Heart left ventricle (tissue), 16 donors: ENCODE measurements around the gene ACVRL1. TPM values are rescaled to one million over a fixed set of nuclear protein-coding genes. Genes with fewer than 3 reads are reported as not detected.

Experiments
- ATAC-seq, 4 donors: fragments of 200-7000 bp; cut with Tn5 transposase; one replicate each; pipeline ENCODE4 v1.9.1; 2020 to 2022; ENCODE audit warnings: moderate library complexity in 4 of 4, mild to moderate bottlenecking in 3 of 4, moderate number of reproducible peaks in 1 of 4
- DNase-seq, 5 donors: peaks; one replicate each; pipeline ENCODE4 v3.0.0-alpha.2; 2020
- H3K27ac ChIP-seq, 12 donors: fragments of 200-600 bp; sonication (generic) in 4 of 12; one replicate each; pipeline versions ENCODE4 v1.5.0 to v1.8.0; 2016 to 2022; ENCODE audit warnings: mild to moderate bottlenecking in 2 of 12
- H3K27me3 ChIP-seq, 9 donors: fragments of 200-600 bp; sonication (generic) in 2 of 9; one replicate each; pipeline versions ENCODE4 v1.5.1 to v1.8.0; 2016 to 2022; ENCODE audit warnings: mild to moderate bottlenecking in 3 of 9
- H3K36me3 ChIP-seq, 9 donors: fragments of 200-600 bp; sonication (generic) in 2 of 9; one replicate each; pipeline versions ENCODE4 v1.5.0 to v1.8.0; 2018 to 2022; ENCODE audit warnings: mild to moderate bottlenecking in 2 of 9
- H3K4me1 ChIP-seq, 12 donors: fragments of 200-600 bp; sonication (generic) in 4 of 12; one replicate each; pipeline versions ENCODE4 v1.5.0 to v1.8.0; 2016 to 2022; ENCODE audit warnings: mild to moderate bottlenecking in 3 of 12
- H3K4me3 ChIP-seq, 12 donors: fragments of 200-600 bp; sonication (generic) in 4 of 12; one replicate each; pipeline versions ENCODE4 v1.5.0 to v1.8.0; 2017 to 2022; ENCODE audit warnings: mild to moderate bottlenecking in 9 of 12, moderate library complexity in 4 of 12
- H3K9me3 ChIP-seq, 12 donors: fragments of 200-600 bp; sonication (generic) in 4 of 12; one replicate each; pipeline versions ENCODE4 v1.5.0 to v1.8.0; 2016 to 2022; ENCODE audit warnings: mild to moderate bottlenecking in 1 of 12
- POLR2A ChIP-seq, 2 donors: fragments of 450-650 bp; IDR thresholded peaks; one replicate each; pipeline ENCODE4 v1.6.1; 2017; ENCODE audit warnings: antibody characterized with exemption in 2 of 2, mild to moderate bottlenecking in 2 of 2, moderate library complexity in 2 of 2
- WGBS, 4 donors: extraction: QIAGEN DNeasy Blood & Tissue Kit in 2 of 4; methylation state at CpG; one replicate each; pipeline versions ENCODE4 v1.1.5 to v1.1.7; 2013 to 2018; 5-methylcytosine and 5-hydroxymethylcytosine counted together
- intact Hi-C, 10 donors: fragments of 100-400 bp; cut with DNase I; formaldehyde crosslinking; loops; one replicate each; pipeline versions ENCODE4 v1.11.1 to v1.14.2; 2022
- polyA plus RNA-seq, 2 donors: library from polyadenylated mRNA; stranded (reverse); fragments of 200-250 nt; gene quantifications; one replicate each; pipeline ENCODE4 v1.2.3, GENCODE V29; 2013
- total RNA-seq, 9 donors: library from RNA; depleted of rRNA in 2 of 9; stranded (reverse); fragments of >200 nt in 2 of 9; fragmentation: NEBNext Ultra II Directional in 3 of 9; extraction: Animal tissue kit (Norgen Biotek cat#: 25700) in 3 of 9; gene quantifications; one replicate each; pipeline versions ENCODE4 v1.1.0 to v1.2.4, GENCODE V29; 2016 to 2023
- TF ChIP-seq, protein P1 (sequence below), 12 donors: fragments of 200-600 bp; sonication (generic) in 4 of 12; IDR thresholded peaks; one replicate each; pipeline versions ENCODE4 v1.5.0 to v1.8.0; 2018 to 2022; ENCODE audit warnings: antibody characterized with exemption in 12 of 12, mild to moderate bottlenecking in 5 of 12
- donor health status: ischemic (EF 13 %, LVEDD 7.1; RV severe dilation, severe dysfunction).
- donor health status: healthy with polysubstance abuse.
- donor health status: DM: no; HTN: yes; CAD: no.
- donor health status: DM: no; HTN: no; CAD: no.
- donor health status: ischemic (EF 25% LVEDD 6.9; RV normal size, moderate dysfunction).
- donor health status: ischemic (EF 25% LVEDD 5.7; RV mildly dilated, moderate dysfunction).
- donor health status: healthy.
- donor health status: DM: yes; HTN: yes; CAD: no.
- donor health status: ischemic (EF 35%, LVEDD 5.7; RV mildly dilated, moderate dysfunction).
- donor health status: nonischemic (EF 11% LVEDD 7.7; RV severe dilation, severe dysfunction).
- donor health status: DM: yes; HTN: yes; CAD: no.
- donor health status: PGD.
- donor health status: ischemic (EF 29% LVEDD 5.4; RV normal size, mild dysfunction).
- donor health status: nonischemic (EF 23%, LVEDD 6.1; RV moderate dilation, normal function).

ACVRL1 gene
- total and polyA plus RNA-seq, 11 donors: 20.5 to 116 (median 33.4) TPM

DNA sequence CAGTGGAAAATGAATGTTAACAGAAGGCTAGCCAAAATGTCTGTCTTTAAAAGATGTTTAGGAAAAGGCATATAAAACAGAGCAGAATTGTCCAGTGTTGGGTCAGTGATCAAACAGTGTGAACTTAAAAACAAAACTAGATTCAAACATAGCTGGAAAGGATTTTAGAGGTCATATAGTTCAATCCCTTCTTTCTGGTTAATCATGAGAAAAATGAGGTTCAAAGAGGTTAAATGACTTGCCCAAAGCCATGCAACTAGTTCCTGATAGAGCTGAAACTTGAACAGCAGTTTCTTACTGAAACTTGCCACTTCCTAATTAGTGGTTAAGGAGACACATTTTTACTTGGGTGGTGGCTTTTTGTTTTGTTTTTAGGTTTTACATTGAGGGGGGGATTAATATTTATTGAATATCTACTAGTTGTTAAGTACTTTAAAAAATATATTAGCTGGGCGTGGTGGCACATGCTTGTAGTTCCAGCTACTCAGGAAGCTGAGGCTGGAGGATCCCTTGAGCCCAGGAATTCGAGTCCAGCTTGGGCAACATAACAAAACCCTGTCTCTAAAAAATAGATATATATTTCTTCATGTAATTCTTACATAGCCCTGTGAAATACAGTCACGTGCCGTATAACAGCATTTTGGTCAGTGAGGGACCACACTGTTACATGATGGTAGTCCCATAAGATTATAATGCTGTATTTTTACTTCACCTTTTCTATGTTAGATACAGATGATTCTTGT lies 64.5 kb downstream of the ACVRL1 start:
- TF ChIP-seq, protein P1, sequence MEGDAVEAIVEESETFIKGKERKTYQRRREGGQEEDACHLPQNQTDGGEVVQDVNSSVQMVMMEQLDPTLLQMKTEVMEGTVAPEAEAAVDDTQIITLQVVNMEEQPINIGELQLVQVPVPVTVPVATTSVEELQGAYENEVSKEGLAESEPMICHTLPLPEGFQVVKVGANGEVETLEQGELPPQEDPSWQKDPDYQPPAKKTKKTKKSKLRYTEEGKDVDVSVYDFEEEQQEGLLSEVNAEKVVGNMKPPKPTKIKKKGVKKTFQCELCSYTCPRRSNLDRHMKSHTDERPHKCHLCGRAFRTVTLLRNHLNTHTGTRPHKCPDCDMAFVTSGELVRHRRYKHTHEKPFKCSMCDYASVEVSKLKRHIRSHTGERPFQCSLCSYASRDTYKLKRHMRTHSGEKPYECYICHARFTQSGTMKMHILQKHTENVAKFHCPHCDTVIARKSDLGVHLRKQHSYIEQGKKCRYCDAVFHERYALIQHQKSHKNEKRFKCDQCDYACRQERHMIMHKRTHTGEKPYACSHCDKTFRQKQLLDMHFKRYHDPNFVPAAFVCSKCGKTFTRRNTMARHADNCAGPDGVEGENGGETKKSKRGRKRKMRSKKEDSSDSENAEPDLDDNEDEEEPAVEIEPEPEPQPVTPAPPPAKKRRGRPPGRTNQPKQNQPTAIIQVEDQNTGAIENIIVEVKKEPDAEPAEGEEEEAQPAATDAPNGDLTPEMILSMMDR (IDR thresholded peaks at IDR 0.05): no peak
- TF ChIP-seq POLR2A (IDR thresholded peaks at IDR 0.05): no peak
- peaks cover 7 to 70% (median 32%) of the 10 kb centered on the region in 12 donors for H3K4me1 ChIP-seq
- no peaks in the 10 kb centered on the region for H3K9me3 ChIP-seq
- 77 to 83% (median 79%) methylated on average over 4 of the region's 4 CpGs for whole genome bisulfite sequencing, 4 donors
- intact Hi-C loops: loop anchor here in 1 of 10 donors (10.0 kb wide), 1 partner anchor 47 kb away; no protein-coding TSS in a partner anchor
- no peak for DNase-seq
- H3K27ac ChIP-seq: peak overlapping the region in 1 of 12 donors; percentile 88
- no peak for ATAC-seq
- H3K4me3 ChIP-seq: peak overlapping the region in 1 of 12 donors; percentile 10
- H3K36me3 ChIP-seq: peaks cover 0 to 18% (median 16%) of the 10 kb centered on the region in 9 donors
- H3K27me3 ChIP-seq: no peaks in the 10 kb centered on the region

DNA sequence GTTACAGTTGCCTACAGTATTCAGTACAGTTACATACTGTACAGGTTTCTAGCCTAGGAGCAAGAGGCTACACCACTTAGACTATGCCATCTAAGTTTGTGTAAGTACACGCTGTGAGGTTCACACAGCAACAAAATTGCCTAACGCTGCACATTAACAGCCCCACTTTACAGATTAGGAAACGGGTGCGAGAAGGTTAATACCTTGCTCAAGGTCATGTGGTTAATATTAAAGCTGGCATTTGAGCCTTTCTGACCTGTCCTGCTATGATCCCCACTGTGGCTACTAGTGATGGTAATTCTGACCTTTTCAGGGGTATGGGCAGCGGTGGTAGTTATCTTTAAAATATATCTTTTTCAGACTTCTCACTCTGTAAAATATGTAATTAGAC lies 65.1 kb downstream of the ACVRL1 start:
- DNase-seq (no peak), ATAC-seq (no peak)
- TF ChIP-seq, protein P1 (IDR thresholded peaks at IDR 0.05): no peak
- TF ChIP-seq POLR2A (IDR thresholded peaks at IDR 0.05): no peak
- Histone ChIP-seq H3K9me3 (no peaks in the 10 kb centered on the region), H3K4me1 (peaks cover 7 to 76% (median 32%) of the 10 kb centered on the region in 12 donors), H3K4me3 (peak overlapping the region in 1 of 12 donors; percentile 10), H3K27ac (peak overlapping the region in 2 of 12 donors; percentile 13 to 88), H3K36me3 (peaks cover 0 to 24% (median 22%) of the 10 kb centered on the region in 9 donors), H3K27me3 (no peaks in the 10 kb centered on the region)
- WGBS, 4 donors: 73 to 86% (median 80%) methylated on average over 5 of the region's 5 CpGs
- intact Hi-C loops: loop anchor here in 1 of 10 donors (10.0 kb wide), 1 partner anchor 48 kb away; no protein-coding TSS in a partner anchor

DNA sequence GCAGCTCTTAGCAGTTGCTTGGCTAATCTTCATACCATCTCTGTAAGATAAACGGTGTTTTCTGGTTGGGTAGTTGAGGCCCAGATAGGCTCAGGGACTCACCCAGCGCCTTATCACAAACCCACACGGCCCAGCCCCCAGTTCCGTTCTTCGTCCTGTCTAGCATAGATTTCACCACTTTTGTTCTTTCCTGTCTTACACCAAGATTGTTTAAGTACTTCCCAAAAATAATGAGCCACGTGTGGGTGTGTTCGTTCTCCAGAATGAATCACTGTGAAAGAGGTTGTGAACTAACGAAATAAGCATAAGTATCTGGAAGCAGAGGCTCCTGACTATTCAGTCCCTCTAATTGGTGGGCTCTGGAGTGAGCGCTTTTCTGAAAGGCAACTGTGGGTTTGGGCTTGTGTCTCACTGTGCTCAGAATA lies 65.6 kb downstream of the ACVRL1 start:
- WGBS, 4 donors: 24 to 37% (median 31%) methylated on average over 9 of the region's 9 CpGs
- no peaks in the 10 kb centered on the region for H3K9me3 ChIP-seq
- H3K4me1 ChIP-seq: peaks cover 7 to 80% (median 32%) of the 10 kb centered on the region in 12 donors
- peaks cover 0 to 28% (median 26%) of the 10 kb centered on the region in 9 donors for H3K36me3 ChIP-seq
- intact Hi-C loops: loop anchor here in 1 of 10 donors (10.0 kb wide), 1 partner anchor 48 kb away; no protein-coding TSS in a partner anchor
- H3K27ac ChIP-seq: peak overlapping the region in 2 of 12 donors; percentile 13 to 88
- no peaks in the 10 kb centered on the region for H3K27me3 ChIP-seq
- no peak for TF ChIP-seq POLR2A (IDR thresholded peaks at IDR 0.05)
- TF ChIP-seq, protein P1 (IDR thresholded peaks at IDR 0.05): no peak
- ATAC-seq (peak; percentile 21 to 80 (median 68)), DNase-seq (peak in 3 of 5 donors; percentile 18 to 62 (median 46))
- peak overlapping the region in 1 of 12 donors; percentile 10 for H3K4me3 ChIP-seq

Other genes with a start within 250 kb of the ACVRL1 start
- under 1 TPM; 0.13 to 0.93 (median 0.35) TPM for gene FIGNL2, start 58.8 kb upstream of the ACVRL1 start, total RNA-seq
- under 1 TPM; 0.17 to 0.23 TPM for gene FIGNL2, start 58.8 kb upstream of the ACVRL1 start, polyA plus RNA-seq
- gene ANKRD33, start 19.4 kb upstream of the ACVRL1 start, total RNA-seq: not detected
- not detected for gene ANKRD33, start 19.4 kb upstream of the ACVRL1 start, polyA plus RNA-seq
- 10 to 100 TPM in 7 of 9 donors, 1 to 10 TPM in 2; 7.4 to 19.8 (median 11.6) TPM for gene ACVR1B, start 44.2 kb downstream of the ACVRL1 start, total RNA-seq
- 10 to 100 TPM in 1 of 2 donors, 1 to 10 TPM in 1; 7.7 to 13.3 TPM for gene ACVR1B, start 44.2 kb downstream of the ACVRL1 start, polyA plus RNA-seq
- 10 to 100 TPM; 12.9 to 38.0 (median 17.6) TPM for gene TAMALIN, start 99.4 kb downstream of the ACVRL1 start, total RNA-seq
- 10 to 100 TPM; 17.8 to 26.5 TPM for gene TAMALIN, start 99.4 kb downstream of the ACVRL1 start, polyA plus RNA-seq
- gene NR4A1, start 143.9 kb downstream of the ACVRL1 start, total RNA-seq: 100 to 1,000 TPM in 2 of 9 donors, 10 to 100 TPM in 7; 22.0 to 140 (median 42.0) TPM
- 10 to 100 TPM; 59.5 to 66.3 TPM for gene NR4A1, start 143.9 kb downstream of the ACVRL1 start, polyA plus RNA-seq
- gene ATG101, start 162.5 kb downstream of the ACVRL1 start, total RNA-seq: 10 to 100 TPM; 18.9 to 46.7 (median 24.1) TPM
- 100 to 1,000 TPM in 1 of 2 donors, 10 to 100 TPM in 1; 22.1 to 108 TPM for gene ATG101, start 162.5 kb downstream of the ACVRL1 start, polyA plus RNA-seq
- gene SMIM41, start 172.2 kb downstream of the ACVRL1 start, total RNA-seq: under 1 TPM in 3 of 9 donors, not detected in 6; 0.29 to 0.52 (median 0.32) TPM
- gene SMIM41, start 172.2 kb downstream of the ACVRL1 start, polyA plus RNA-seq: under 1 TPM; 0.08 to 0.65 TPM